Ishikawa (cell line): ENCODE measurements around the gene PTPRD.

Experiments used
- EP300 ChIP-seq: IDR thresholded peaks from 2 replicates; pipeline ENCODE4 v1.6.1; 2012; ENCODE audit warnings: borderline replicate concordance
- FOXM1 ChIP-seq: IDR thresholded peaks from 2 replicates; pipeline ENCODE4 v1.6.1; 2012; ENCODE audit warnings: low read depth, borderline replicate concordance
- MAX ChIP-seq: IDR thresholded peaks from 2 replicates; pipeline ENCODE4 v1.6.1; 2012
- NFIC ChIP-seq: IDR thresholded peaks from 2 replicates; pipeline ENCODE4 v1.6.1; 2012
- RAD21 ChIP-seq: IDR thresholded peaks from 2 replicates; pipeline ENCODE4 v1.6.1; 2012; ENCODE audit warnings: low read depth
- REST ChIP-seq: IDR thresholded peaks from 2 replicates; pipeline ENCODE4 v1.6.1; 2012; ENCODE audit warnings: low read depth, mild to moderate bottlenecking
- TAF1 ChIP-seq: IDR thresholded peaks from 2 replicates; pipeline ENCODE4 v1.6.1; 2012; ENCODE audit warnings: low read depth, mild to moderate bottlenecking
- TCF12 ChIP-seq: IDR thresholded peaks from 2 replicates; pipeline ENCODE4 v1.6.1; 2012; ENCODE audit warnings: low read depth
- TEAD4 ChIP-seq: IDR thresholded peaks from 2 replicates; pipeline ENCODE4 v1.6.1; 2012
- YY1 ChIP-seq: IDR thresholded peaks from 2 replicates; pipeline ENCODE4 v1.6.1; 2012; ENCODE audit warnings: low read depth

GRCh38 chr9:10052181-10052580, 560.6 kb downstream of the PTPRD start:
- TF ChIP-seq REST (no peak), NFIC (no peak), YY1 (no peak), TAF1 (no peak), RAD21 (no peak), EP300 (no peak), TCF12 (no peak), FOXM1 (no peak), TEAD4 (no peak), MAX (no peak)
